ENCODE data around the gene GFRA4.

GRCh38 chr20:3691306-3691705 is 28.1 kb upstream of the GFRA4 start:
- TF ChIP-seq CTCF (IDR thresholded peaks at IDR 0.05; ENCODE audit: extremely low read depth in 1 of 2, insufficient read depth in 1 of 2, low read depth in 1 of 2, low read length in 2 of 2) (no peak), POLR2A (IDR thresholded peaks at IDR 0.05; ENCODE audit: low read depth, low read length) (no peak), EZH2 (IDR thresholded peaks at IDR 0.05; ENCODE audit: borderline replicate concordance, low read depth, low read length, severe bottlenecking) (no peak)

All from endothelial cell of umbilical vein (primary cell).